Left kidney (tissue), 2 donors: ENCODE measurements around the gene JAML. TPM values are rescaled to one million over a fixed set of nuclear protein-coding genes. Genes with fewer than 3 reads are reported as not detected.
"Not testable (repeated sequence)": the region's sequence is repeated elsewhere in the genome, so short reads cannot be mapped to it uniquely, and the experiment has no call there.

Experiments
- DNase-seq: peaks from one replicate; pipeline ENCODE4 v3.0.0-alpha.2; 2013
- polyA plus RNA-seq: library from polyadenylated mRNA; unstranded; fragments of 120-200 nt; gene quantifications from one replicate; pipeline ENCODE4 v1.2.1, GENCODE V29; 2013; ENCODE audit not compliant: insufficient read length

JAML gene
- polyA plus RNA-seq, 1 donor: 1.5 TPM

- DNase-seq: not testable (repeated sequence)
Measured at GRCh38 chr11:118192817-118193216, 32.0 kb downstream of the JAML start.

GRCh38 chr11:118190942-118191506 is 33.8 kb downstream of the JAML start:
- not testable (repeated sequence) for DNase-seq

GRCh38 chr11:118186346-118187107 is 38.3 kb downstream of the JAML start:
- no peak for DNase-seq

GRCh38 chr11:118184784-118185579 is 39.8 kb downstream of the JAML start:
- no peak for DNase-seq

- DNase-seq: not testable (repeated sequence)
Measured at GRCh38 chr11:118183691-118184090, 41.1 kb downstream of the JAML start.

GRCh38 chr11:118180300-118180703 is 44.5 kb downstream of the JAML start:
- peak; percentile 73 for DNase-seq

GRCh38 chr11:118176778-118177134 is 48.1 kb downstream of the JAML start:
- DNase-seq: no peak

GRCh38 chr11:118175993-118176777 is 48.6 kb downstream of the JAML start, which contains the start of gene SCN2B:
TSS of gene SCN2B (minus strand) at chr11:118176639. CDS start at chr11:118176431, 208 bp downstream.
- no peak for DNase-seq

- DNase-seq: no peak
Measured at GRCh38 chr11:118175031-118175992, 49.5 kb downstream of the JAML start.

- DNase-seq: no peak
Measured at GRCh38 chr11:118174006-118174567, 50.7 kb downstream of the JAML start.

- DNase-seq: no peak
Measured at GRCh38 chr11:118172356-118172755, 52.5 kb downstream of the JAML start.

GRCh38 chr11:118171269-118172062 is 53.3 kb downstream of the JAML start:
- peak; percentile 66 for DNase-seq

- no peak for DNase-seq
Measured at GRCh38 chr11:118170882-118171268, 53.9 kb downstream of the JAML start.

GRCh38 chr11:118170231-118170630 is 54.6 kb downstream of the JAML start:
- no peak for DNase-seq

- no peak for DNase-seq
Measured at GRCh38 chr11:118169300-118170140, 55.3 kb downstream of the JAML start.

- no peak for DNase-seq
Measured at GRCh38 chr11:118168751-118169150, 56.1 kb downstream of the JAML start.

- DNase-seq: no peak
Measured at GRCh38 chr11:118168316-118168715, 56.5 kb downstream of the JAML start.

GRCh38 chr11:118167906-118168305 is 56.9 kb downstream of the JAML start:
- DNase-seq: no peak

- DNase-seq: no peak
Measured at GRCh38 chr11:118167253-118167652, 57.6 kb downstream of the JAML start.
